Muscle of leg (tissue), 11 donors: ENCODE results near the gene SUCNR1. TPM values are rescaled to one million over a fixed set of nuclear protein-coding genes. Genes with fewer than 3 reads are reported as not detected.
A peak's percentile ranks its signal among the peaks of the same experiment; 100 is the strongest.

Source experiments
- DNase-seq: peaks from one replicate; pipeline ENCODE4 v3.0.0; 2013
- H3K27ac ChIP-seq: one replicate; pipeline ENCODE4 v1.5.1; 2013; ENCODE audit warnings: mild to moderate bottlenecking, low read length, control low read depth
- H3K27me3 ChIP-seq: one replicate; pipeline ENCODE4 v1.6.1; 2013; ENCODE audit warnings: low read length; ENCODE audit not compliant: control insufficient read depth, insufficient read depth
- H3K36me3 ChIP-seq: one replicate; pipeline ENCODE4 v1.6.1; 2013; ENCODE audit warnings: low read length; ENCODE audit not compliant: control insufficient read depth, insufficient read depth
- H3K4me1 ChIP-seq: one replicate; pipeline ENCODE4 v1.6.1; 2013; ENCODE audit warnings: low read length; ENCODE audit not compliant: control insufficient read depth, insufficient read depth
- H3K4me3 ChIP-seq: one replicate; pipeline ENCODE4 v1.5.1; 2013; ENCODE audit warnings: low read length, control low read depth
- H3K9me3 ChIP-seq: replicated peaks from 2 replicates; pipeline ENCODE4 v1.6.1; 2013; ENCODE audit warnings: low read depth, low read length; ENCODE audit not compliant: control insufficient read depth
- WGBS: methylation state at CpG from one replicate; pipeline ENCODE4 v1.1.5; 2013; ENCODE audit warnings: missing lambda C conversion rate; ENCODE audit not compliant: insufficient coverage; 5-methylcytosine and 5-hydroxymethylcytosine counted together
- polyA plus RNA-seq, 8 donors: library from polyadenylated mRNA; unstranded; fragments of 120-200 nt; gene quantifications; one replicate each; pipeline versions ENCODE4 v1.2.1 to v1.2.3, GENCODE V29; 2013; ENCODE audit warnings: inconsistent platforms in 1 of 8, low replicate concordance in 1 of 8; ENCODE audit not compliant: insufficient read length in 8 of 8, insufficient read depth in 1 of 8
- total RNA-seq: library from RNA; stranded (reverse); fragments of 120-200 nt; gene quantifications from one replicate; pipeline ENCODE4 v1.2.4, GENCODE V29; 2013

SUCNR1 gene
- total and polyA plus RNA-seq, 9 donors: 0.04 to 0.20 (median 0.08) TPM; not detected in 2

DNA sequence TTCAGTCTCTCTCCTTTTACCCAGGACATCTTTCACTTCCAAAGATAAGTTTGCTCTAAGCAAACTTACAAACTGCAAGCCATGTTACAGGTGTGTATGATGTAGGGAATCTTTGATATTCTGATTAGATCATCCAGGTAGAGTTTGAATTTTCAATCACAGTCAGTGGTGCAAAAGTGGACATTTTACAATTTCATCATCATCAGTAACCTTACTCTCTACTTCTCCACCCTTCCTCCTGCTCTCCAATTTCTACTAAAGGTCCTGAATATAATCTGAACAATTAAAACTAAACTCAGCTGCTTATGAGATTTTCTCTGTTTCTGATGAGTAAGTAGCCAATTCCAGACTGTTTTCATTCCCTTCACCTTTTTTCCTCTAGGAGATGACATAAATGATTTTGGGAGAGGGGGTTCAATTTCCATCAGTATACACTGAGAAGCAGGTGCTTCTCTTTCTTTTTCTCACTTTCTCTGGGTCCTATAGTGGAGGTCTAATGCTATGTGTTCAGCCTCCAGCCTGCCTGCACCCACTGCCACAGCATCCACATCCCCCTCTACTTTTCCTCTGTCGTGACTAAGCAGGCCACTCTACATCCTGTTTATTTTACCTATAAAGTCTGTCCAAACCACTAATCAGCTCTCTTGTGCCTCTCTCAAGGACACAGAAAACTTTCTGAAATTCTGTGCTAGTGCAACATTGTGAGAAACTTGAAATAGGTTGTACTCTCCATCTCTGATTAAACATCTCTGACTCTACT, 27.6 kb downstream of the SUCNR1 start:
- H3K4me3 ChIP-seq: no peak overlapping the region
- H3K36me3 ChIP-seq: no peaks in the 10 kb centered on the region
- no peaks in the 10 kb centered on the region for H3K27me3 ChIP-seq
- peaks cover 3% of the 10 kb centered on the region for H3K4me1 ChIP-seq
- H3K9me3 ChIP-seq: no peaks in the 10 kb centered on the region
- no peak overlapping the region for H3K27ac ChIP-seq
- no peak for DNase-seq
- 60% methylated on average over 1 of the region's 1 CpG for WGBS

DNA sequence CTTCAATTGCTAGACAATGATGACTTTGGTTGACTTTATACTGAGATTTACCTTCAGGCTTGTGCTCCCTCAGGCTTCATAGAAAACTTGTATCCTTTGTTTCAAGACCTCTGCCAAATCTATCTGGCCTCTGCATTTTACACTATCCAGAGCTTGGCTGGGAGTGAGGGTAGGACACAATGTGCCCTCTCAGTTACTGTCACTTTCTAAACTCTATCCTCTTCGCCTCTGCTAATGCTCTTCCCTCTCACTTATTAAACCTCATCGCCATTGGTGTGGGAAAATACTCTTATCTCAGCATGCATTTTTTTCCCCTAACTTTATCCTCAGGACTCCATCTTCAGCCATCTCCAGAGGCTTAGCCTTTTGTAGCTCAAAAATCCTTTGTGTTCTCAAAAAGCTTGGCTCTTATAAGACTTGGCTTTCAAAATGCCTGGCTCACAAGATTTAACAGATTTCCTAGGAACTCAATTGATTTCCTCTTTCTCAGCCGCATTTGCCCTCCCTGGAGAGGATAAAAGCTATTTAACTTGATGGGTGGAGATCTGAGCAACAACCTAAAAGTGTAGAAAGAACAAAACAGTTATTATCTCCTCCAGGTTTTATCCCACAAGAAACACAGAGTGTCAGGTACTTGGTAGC, 28.3 kb downstream of the SUCNR1 start:
- H3K9me3 ChIP-seq: no peaks in the 10 kb centered on the region
- 27% methylated on average over 2 of the region's 3 CpGs for WGBS
- H3K36me3 ChIP-seq: no peaks in the 10 kb centered on the region
- peak; percentile 78 for DNase-seq
- H3K27me3 ChIP-seq: no peaks in the 10 kb centered on the region
- peaks cover 3% of the 10 kb centered on the region for H3K4me1 ChIP-seq
- H3K27ac ChIP-seq: no peak overlapping the region
- H3K4me3 ChIP-seq: no peak overlapping the region

- DNase-seq: peak; percentile 74
- 17% methylated on average over 1 of the region's 2 CpGs for WGBS
- Histone ChIP-seq H3K27me3 (no peaks in the 10 kb centered on the region), H3K4me3 (no peak overlapping the region), H3K27ac (no peak overlapping the region), H3K36me3 (no peaks in the 10 kb centered on the region), H3K4me1 (peaks cover 3% of the 10 kb centered on the region), H3K9me3 (no peaks in the 10 kb centered on the region)
These were observed 30.1 kb downstream of the SUCNR1 start for GRCh38 chr3:151903501-151903991.

GRCh38 chr3:151905647-151906046, 32.2 kb downstream of the SUCNR1 start:
- peaks cover 3% of the 10 kb centered on the region for H3K4me1 ChIP-seq
- WGBS: no CpG with 5 or more reads among the region's 2 CpGs

DNA sequence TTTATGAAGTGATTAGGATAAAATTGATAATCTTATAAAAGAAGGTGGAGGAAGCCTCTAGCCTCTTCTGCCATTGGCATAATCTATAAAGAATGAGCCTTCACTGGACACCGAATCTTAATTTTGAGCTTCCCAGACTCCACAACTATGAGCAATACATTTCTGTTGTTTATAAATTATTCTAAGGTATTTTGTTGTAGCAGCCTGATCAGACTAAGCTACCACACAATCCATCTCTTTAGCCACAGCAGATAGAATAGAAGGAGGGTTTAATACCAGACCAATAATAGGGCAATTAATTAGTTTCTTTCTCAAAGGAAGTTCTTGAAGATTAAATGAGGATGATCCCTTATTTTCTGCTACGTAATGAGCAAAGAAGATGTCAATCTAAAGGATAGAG, 33.3 kb downstream of the SUCNR1 start:
- DNase-seq: no peak
- Histone ChIP-seq H3K4me1 (peaks cover 3% of the 10 kb centered on the region), H3K27ac (no peak overlapping the region), H3K4me3 (no peak overlapping the region), H3K9me3 (no peaks in the 10 kb centered on the region), H3K36me3 (no peaks in the 10 kb centered on the region), H3K27me3 (no peaks in the 10 kb centered on the region)
- WGBS: no CpG with 5 or more reads among the region's 2 CpGs

More at GRCh38 chr3:151905647-151906046, 32.2 kb downstream of the SUCNR1 start:
- no peaks in the 10 kb centered on the region for H3K36me3 ChIP-seq
- no peaks in the 10 kb centered on the region for H3K9me3 ChIP-seq
- DNase-seq: no peak
- no peak overlapping the region for H3K4me3 ChIP-seq
- no peaks in the 10 kb centered on the region for H3K27me3 ChIP-seq
- H3K27ac ChIP-seq: no peak overlapping the region

- H3K4me1 ChIP-seq: peaks cover under 1% of the 10 kb centered on the region
- no peak for DNase-seq
- H3K4me3 ChIP-seq: no peak overlapping the region
- no CpG with 5 or more reads among the region's 3 CpGs for WGBS
- H3K36me3 ChIP-seq: no peaks in the 10 kb centered on the region
- no peak overlapping the region for H3K27ac ChIP-seq
- no peaks in the 10 kb centered on the region for H3K27me3 ChIP-seq
- H3K9me3 ChIP-seq: no peaks in the 10 kb centered on the region
These were observed 35.0 kb downstream of the SUCNR1 start for GRCh38 chr3:151908399-151908798.

- no peak for DNase-seq
These were observed 36.4 kb downstream of the SUCNR1 start for GRCh38 chr3:151909681-151910405.

GRCh38 chr3:151911462-151911861, 38.0 kb downstream of the SUCNR1 start:
- 100% methylated on average over 1 of the region's 1 CpG for WGBS
- Histone ChIP-seq H3K9me3 (no peaks in the 10 kb centered on the region), H3K27me3 (no peaks in the 10 kb centered on the region), H3K27ac (no peak overlapping the region), H3K36me3 (no peaks in the 10 kb centered on the region), H3K4me3 (no peak overlapping the region), H3K4me1 (no peaks in the 10 kb centered on the region)
- DNase-seq: no peak

More at GRCh38 chr3:151909681-151910405, 36.4 kb downstream of the SUCNR1 start:
- WGBS: no CpG with 5 or more reads among the region's 1 CpG
- H3K36me3 ChIP-seq: no peaks in the 10 kb centered on the region
- H3K27me3 ChIP-seq: no peaks in the 10 kb centered on the region
- no peaks in the 10 kb centered on the region for H3K9me3 ChIP-seq
- H3K4me3 ChIP-seq: no peak overlapping the region
- H3K27ac ChIP-seq: no peak overlapping the region
- no peaks in the 10 kb centered on the region for H3K4me1 ChIP-seq

DNA sequence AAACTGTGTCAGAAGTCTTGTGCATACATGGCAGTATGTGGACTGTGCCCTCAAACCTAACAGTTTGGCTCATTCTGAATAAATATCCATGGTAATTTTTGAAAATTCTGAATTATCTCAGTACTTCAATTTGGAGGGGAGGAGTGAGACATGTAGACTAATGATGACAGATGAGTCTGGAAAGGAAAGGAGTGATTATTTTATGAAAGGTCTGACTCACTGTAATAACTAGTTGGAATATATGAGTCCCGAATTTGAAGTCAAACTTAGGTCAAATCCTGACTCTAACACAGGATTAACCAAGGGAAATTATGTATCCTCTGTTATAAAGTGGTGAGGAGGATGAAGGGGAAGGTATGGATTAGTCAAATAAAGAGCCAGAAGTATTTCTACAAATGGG, 38.6 kb downstream of the SUCNR1 start:
- H3K9me3 ChIP-seq: no peaks in the 10 kb centered on the region
- DNase-seq: no peak
- H3K4me1 ChIP-seq: no peaks in the 10 kb centered on the region
- H3K36me3 ChIP-seq: no peaks in the 10 kb centered on the region
- H3K4me3 ChIP-seq: no peak overlapping the region
- H3K27ac ChIP-seq: no peak overlapping the region
- H3K27me3 ChIP-seq: no peaks in the 10 kb centered on the region
- WGBS: no CpG with 5 or more reads among the region's 1 CpG

DNA sequence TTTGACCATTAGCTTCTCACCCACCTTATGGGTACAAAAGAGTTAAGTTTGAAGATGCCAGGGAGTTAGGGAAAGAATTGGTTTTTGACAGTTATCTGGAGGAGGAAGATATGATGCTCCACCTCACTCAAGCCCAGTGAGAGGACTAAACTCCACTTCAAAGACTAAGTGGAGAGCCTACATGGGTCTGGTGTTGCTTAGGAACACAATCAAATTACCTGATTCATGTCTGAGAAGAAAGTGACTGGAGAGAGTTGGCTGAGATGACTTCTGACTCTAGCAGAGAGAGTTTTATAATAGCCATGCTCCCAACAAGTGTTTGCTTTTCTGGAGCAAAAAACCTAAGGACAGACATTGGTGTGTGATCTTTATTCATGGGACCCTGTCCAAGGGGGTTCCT, 43.3 kb downstream of the SUCNR1 start:
- Histone ChIP-seq H3K4me3 (no peak overlapping the region), H3K27ac (no peak overlapping the region), H3K4me1 (no peaks in the 10 kb centered on the region), H3K27me3 (no peaks in the 10 kb centered on the region), H3K36me3 (no peaks in the 10 kb centered on the region), H3K9me3 (no peaks in the 10 kb centered on the region)
- DNase-seq: no peak
